ENCODE measurements around the gene ZNF681.

ZNF681 gene

GRCh38 chr19:23799321-23799720, 40.6 kb upstream of the ZNF681 start:
- H3K4me3 ChIP-seq (ENCODE audit: low read depth, low read length) = no peak overlapping the region

GRCh38 chr19:23795462-23795861, 36.8 kb upstream of the ZNF681 start:
- no peak for TF ChIP-seq CTCF (IDR thresholded peaks at IDR 0.05; ENCODE audit: insufficient read depth, low read depth, low read length, missing control alignments)
- no peak overlapping the region for H3K4me3 ChIP-seq (ENCODE audit: low read depth, low read length)
- no peak for DNase-seq (ENCODE audit: low read depth)

More at GRCh38 chr19:23799321-23799720, 40.6 kb upstream of the ZNF681 start:
- DNase-seq (ENCODE audit: low read depth) = peak; percentile 1
- no peak for TF ChIP-seq CTCF (IDR thresholded peaks at IDR 0.05; ENCODE audit: insufficient read depth, low read depth, low read length, missing control alignments)

- no peak overlapping the region for H3K4me3 ChIP-seq (ENCODE audit: low read depth, low read length)
- no peak for TF ChIP-seq CTCF (IDR thresholded peaks at IDR 0.05; ENCODE audit: insufficient read depth, low read depth, low read length, missing control alignments)
- DNase-seq (ENCODE audit: low read depth) = no peak
These were observed 34.1 kb upstream of the ZNF681 start for GRCh38 chr19:23792784-23793183.

- no peak for DNase-seq (ENCODE audit: low read depth)
- H3K4me3 ChIP-seq (ENCODE audit: low read depth, low read length) = no peak overlapping the region
- no peak for TF ChIP-seq CTCF (IDR thresholded peaks at IDR 0.05; ENCODE audit: insufficient read depth, low read depth, low read length, missing control alignments)
These were observed 32.2 kb upstream of the ZNF681 start for GRCh38 chr19:23790641-23791488.

- no peak for TF ChIP-seq CTCF (IDR thresholded peaks at IDR 0.05; ENCODE audit: insufficient read depth, low read depth, low read length, missing control alignments)
- H3K4me3 ChIP-seq (ENCODE audit: low read depth, low read length) = no peak overlapping the region
- no peak for DNase-seq (ENCODE audit: low read depth)
These were observed 30.6 kb upstream of the ZNF681 start for GRCh38 chr19:23789246-23789645.

GRCh38 chr19:23788411-23788810, 29.7 kb upstream of the ZNF681 start:
- DNase-seq (ENCODE audit: low read depth) = no peak
- no peak for TF ChIP-seq CTCF (IDR thresholded peaks at IDR 0.05; ENCODE audit: insufficient read depth, low read depth, low read length, missing control alignments)
- H3K4me3 ChIP-seq (ENCODE audit: low read depth, low read length) = no peak overlapping the region

- no peak overlapping the region for H3K4me3 ChIP-seq (ENCODE audit: low read depth, low read length)
- TF ChIP-seq CTCF (IDR thresholded peaks at IDR 0.05; ENCODE audit: insufficient read depth, low read depth, low read length, missing control alignments) = no peak
- DNase-seq (ENCODE audit: low read depth) = no peak
These were observed 28.4 kb upstream of the ZNF681 start for GRCh38 chr19:23787106-23787505.
